IPS-18c (cell line): Measurements from ENCODE around the gene CCN5.

ENCODE experiments used
- H3K4me3 ChIP-seq: 2 replicates; pipeline ENCODE4 v1.7.0; 2013; ENCODE audit warnings: low read depth, mild to moderate bottlenecking, low read length, moderate library complexity; ENCODE audit not compliant: insufficient read depth
- H3K9me3 ChIP-seq: one replicate; pipeline ENCODE4 v1.6.1; 2013; ENCODE audit warnings: mild to moderate bottlenecking, low read length, moderate library complexity; ENCODE audit not compliant: control insufficient read depth, insufficient read depth

The CCN5 gene

DNA sequence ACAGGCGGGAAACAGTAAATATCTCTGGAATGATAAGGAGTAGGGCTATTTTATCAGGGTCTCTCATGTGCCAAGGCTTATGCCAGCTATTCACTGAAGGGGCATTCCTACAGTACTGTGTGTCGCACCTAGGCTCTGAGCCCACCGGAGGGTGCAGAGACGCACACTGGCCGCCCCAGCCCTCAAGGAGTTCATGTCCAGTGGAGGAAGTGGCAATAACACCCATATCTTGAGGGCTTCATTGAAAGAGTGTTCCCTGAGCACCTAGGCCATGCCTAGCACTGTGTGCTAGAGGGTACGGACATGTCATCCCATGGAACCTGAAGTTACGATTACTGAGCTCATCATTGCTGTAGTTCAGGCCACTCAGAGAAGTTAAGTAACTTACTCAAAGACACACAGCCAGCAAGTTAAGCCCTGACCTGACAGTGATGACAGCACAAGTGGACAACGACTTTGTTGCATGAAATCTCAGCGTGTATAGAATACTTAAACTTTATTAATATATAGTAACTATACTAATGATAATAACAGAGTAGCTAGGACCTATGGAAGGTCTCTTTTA, 8.7 kb downstream of the CCN5 start:
- Histone ChIP-seq H3K9me3 (no peaks in the 10 kb centered on the region), H3K4me3 (no peak overlapping the region)

DNA sequence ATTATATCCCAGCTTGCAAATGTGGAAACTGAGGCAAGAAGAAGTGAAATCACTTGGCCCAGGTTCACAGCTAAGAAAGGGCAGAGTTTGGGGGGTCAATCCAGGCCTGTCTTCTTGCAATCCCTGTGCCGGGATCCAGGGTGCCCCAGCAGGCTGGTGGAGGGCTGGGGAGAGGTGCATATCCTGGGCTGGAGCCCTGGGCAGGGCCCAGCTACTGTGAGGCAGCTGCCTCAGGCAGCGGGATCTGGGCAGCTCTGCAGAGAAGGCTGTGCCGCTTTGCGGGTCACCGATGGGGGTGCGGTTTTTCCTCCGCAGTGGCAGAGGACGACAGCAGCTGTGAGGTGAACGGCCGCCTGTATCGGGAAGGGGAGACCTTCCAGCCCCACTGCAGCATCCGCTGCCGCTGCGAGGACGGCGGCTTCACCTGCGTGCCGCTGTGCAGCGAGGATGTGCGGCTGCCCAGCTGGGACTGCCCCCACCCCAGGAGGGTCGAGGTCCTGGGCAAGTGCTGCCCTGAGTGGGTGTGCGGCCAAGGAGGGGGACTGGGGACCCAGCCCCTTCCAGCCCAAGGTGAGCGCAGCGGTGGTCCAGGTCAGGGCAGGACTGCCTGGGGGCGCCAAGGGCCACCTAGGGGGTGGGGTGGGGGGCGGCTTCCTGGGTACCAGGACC, 9.4 kb downstream of the CCN5 start:
- Histone ChIP-seq H3K4me3 (no peak overlapping the region), H3K9me3 (no peaks in the 10 kb centered on the region)

DNA sequence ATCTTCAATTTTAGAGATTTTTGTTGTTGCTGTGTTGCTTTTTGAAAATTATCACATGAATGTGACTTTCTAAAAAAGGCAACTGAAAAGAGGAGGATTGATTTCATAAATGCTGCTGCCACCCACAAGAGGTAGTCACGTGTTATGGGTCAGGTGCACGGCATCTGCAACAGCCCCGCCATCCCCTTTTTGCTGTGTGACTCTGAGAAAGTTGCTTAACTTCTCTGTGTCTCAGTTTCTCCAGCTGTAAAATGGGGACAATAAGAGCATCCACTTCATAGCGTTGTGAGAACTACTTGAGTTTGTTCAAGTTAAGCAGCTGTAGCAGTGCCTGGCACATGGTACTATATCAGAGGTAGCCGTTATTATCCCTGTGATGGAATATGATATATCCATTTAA, 10.7 kb downstream of the CCN5 start:
- H3K9me3 ChIP-seq, result no peaks in the 10 kb centered on the region
- H3K4me3 ChIP-seq, result no peak overlapping the region

DNA sequence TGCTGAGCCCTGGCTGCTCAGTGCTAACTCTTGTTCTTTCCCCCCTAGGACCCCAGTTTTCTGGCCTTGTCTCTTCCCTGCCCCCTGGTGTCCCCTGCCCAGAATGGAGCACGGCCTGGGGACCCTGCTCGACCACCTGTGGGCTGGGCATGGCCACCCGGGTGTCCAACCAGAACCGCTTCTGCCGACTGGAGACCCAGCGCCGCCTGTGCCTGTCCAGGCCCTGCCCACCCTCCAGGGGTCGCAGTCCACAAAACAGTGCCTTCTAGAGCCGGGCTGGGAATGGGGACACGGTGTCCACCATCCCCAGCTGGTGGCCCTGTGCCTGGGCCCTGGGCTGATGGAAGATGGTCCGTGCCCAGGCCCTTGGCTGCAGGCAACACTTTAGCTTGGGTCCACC, 11.9 kb downstream of the CCN5 start:
- no peaks in the 10 kb centered on the region for H3K9me3 ChIP-seq
- no peak overlapping the region for H3K4me3 ChIP-seq

DNA sequence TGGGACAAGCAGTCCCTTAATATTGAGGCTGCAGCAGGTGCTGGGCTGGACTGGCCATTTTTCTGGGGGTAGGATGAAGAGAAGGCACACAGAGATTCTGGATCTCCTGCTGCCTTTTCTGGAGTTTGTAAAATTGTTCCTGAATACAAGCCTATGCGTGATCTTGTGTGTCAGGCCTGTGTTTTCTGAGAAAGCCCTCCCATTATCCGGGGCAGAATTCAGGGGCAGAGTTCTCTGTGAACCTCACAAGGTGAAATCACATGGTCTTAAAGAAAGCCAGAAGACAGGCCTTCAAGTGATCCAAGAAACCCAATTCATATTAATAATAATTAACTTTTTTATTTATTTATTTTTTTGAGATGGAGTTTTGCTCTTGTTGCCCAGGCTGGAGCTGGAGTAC, 12.5 kb downstream of the CCN5 start:
- no peak overlapping the region for H3K4me3 ChIP-seq

DNA sequence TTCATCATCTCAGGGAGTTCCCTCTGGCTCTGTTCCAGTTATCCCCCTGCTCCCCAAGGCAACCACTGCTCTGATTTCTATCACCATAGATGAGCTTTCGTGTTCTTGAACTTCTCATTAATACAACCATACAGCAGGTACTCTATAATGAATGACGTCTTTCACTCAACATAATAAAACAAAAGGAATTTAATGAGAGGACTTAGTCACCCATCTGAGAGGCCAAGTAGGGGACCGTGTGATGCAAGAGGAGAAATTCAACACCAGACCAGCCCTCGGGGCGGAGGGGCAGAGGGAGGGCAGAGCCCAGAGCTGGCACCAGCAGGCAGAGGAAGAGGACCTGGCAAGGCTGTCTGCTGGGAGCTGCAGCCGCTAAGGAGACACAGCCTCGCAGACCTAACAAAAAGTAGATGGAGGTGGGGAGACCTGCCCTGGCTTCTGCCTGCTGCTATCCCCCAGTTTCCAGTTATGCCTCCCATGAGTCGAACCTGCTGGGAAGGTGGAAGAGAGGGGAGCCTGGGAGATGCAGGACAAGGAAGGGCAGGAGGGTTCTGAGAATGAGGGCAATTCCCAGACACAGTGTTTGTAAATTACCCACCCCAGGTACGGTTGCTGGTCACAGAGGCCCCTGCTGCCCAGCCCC, 13.8 kb downstream of the CCN5 start:
- H3K9me3 ChIP-seq, result no peaks in the 10 kb centered on the region
- H3K4me3 ChIP-seq, result no peak overlapping the region

More for the DNA sequence above, 12.5 kb downstream of the CCN5 start:
- no peaks in the 10 kb centered on the region for H3K9me3 ChIP-seq

DNA sequence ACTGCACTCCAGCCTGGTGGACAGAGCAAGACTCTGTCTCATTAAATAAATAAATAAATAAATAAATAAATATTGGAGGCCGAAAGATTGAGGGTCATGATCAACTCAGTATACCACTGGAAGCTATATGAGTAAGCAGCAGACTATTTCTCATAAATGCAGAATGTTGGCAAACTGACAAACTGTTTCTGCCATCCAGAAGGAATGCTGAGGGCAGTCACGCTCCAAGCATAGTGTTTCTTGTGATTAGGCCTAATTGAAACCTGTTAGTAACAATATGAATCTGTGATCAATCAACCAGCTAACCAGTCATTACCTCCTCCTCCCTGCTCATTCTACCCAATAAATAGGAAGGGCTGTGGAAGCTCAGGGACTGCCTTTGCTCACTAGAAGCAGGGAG, 15.3 kb downstream of the CCN5 start:
- H3K4me3 ChIP-seq, result no peak overlapping the region
- H3K9me3 ChIP-seq, result no peaks in the 10 kb centered on the region

DNA sequence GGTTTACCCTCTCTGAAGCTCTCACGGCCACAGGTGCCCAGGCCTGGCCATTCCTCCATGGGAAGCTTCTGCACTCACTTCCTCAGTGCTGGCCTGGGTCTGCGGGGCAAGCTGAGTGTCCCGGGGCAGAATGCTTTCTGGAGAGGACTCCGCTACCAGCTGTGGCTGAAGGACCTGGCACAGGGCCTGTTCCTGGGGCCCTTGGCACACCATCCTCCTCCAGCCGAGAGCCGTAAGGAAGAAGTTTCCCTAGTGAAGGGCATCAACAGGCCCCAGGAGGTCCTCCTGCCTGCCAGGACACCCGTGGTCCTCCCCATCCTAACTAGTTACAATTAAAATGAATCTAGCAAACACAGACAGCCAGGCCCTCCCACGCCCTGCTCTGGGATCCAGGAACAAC, 16.5 kb downstream of the CCN5 start:
- Histone ChIP-seq H3K4me3 (no peak overlapping the region), H3K9me3 (no peaks in the 10 kb centered on the region)

DNA sequence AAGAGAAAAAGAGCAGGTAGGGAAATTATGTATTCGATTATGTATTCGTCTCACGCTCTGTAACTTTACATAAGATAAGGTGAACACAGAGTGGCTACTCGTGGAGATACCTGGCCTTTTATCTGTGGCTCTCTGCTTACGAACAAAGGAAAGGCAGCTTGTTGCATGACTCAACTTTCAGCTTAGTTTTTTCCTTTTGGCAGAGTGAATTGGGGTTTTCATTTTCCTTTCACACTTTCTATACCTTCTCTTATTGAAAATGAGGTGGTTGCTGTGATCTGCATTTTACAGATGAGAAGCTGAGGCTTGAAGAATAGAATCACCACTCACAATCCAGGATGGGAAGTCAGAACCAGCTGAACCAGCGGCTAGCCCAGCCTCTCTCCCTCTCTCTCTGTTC, 17.2 kb downstream of the CCN5 start:
- Histone ChIP-seq H3K4me3 (no peak overlapping the region), H3K9me3 (peaks cover 2% of the 10 kb centered on the region)

DNA sequence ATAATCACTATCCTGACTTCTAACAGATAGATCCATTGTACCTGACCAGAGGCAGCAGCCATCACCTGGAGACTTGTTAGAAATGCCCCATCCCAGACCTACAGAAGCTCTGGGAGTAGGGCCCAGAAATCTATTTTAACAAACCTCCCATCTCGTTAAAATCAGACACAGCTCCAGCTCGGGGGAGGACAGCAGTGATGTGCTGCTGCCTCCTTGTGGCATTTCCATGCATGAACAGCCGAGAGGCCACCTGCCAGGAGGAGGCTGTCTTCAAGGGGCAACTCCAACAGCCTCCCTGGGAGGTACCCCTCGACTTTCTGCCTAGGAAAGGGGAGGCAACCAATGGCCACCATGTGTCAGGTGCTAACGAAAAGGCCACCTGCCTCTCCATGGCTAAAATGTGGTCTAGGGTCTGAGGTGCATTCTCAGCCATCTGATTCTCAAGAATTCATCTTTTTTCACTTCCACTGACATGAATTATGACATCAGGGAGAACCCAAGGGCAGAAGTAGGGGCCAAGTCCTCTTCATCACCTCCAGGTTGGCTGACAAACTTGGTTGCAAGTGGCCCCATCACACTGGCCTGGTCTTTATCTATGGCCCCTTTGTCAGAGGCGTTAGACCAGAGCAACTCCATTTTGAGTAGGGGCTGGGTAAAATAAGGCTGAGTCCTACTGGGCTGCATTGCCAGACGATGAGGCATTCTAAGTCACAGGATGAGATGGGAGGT, 18.3 kb downstream of the CCN5 start:
- no peak overlapping the region for H3K4me3 ChIP-seq
- peaks cover 2% of the 10 kb centered on the region for H3K9me3 ChIP-seq

DNA sequence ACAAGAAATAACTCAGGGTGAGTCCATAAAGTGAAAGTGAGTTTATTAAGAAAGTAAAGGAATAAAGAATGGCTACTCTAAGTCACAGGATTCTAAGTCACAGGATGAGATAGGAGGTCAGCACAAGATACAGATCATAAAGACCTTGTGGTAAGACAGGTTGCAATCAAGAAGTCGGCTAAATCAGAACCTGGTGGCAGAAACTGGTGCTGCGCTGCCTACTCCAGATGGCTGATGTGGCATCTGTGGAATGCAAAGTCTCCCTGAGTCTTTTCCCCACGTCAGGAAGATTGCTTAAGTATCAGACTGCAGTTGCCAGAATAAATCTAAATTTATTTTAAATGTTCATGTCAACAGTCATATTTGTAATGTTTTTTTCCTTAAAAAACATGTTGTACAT, 19.8 kb downstream of the CCN5 start:
- Histone ChIP-seq H3K4me3 (no peak overlapping the region), H3K9me3 (peaks cover 2% of the 10 kb centered on the region)

DNA sequence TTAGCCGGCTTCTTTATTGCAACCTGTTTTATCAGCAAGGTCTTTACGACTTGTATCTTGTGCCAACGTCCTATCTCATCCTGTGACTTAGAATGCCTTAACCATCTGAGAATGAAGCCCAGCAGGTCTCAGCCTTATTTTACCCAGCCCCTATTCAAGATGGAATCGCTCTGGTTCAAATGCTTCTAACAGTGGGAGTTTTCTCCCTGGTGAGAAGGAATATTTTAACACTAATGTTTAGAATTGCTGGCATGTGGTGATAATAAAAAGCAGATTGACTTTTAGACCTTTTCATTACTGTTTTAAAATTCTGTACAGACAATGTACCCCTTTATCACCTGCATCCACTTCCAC, 20.6 kb downstream of the CCN5 start:
- H3K9me3 ChIP-seq, result peaks cover 2% of the 10 kb centered on the region
- H3K4me3 ChIP-seq, result no peak overlapping the region

DNA sequence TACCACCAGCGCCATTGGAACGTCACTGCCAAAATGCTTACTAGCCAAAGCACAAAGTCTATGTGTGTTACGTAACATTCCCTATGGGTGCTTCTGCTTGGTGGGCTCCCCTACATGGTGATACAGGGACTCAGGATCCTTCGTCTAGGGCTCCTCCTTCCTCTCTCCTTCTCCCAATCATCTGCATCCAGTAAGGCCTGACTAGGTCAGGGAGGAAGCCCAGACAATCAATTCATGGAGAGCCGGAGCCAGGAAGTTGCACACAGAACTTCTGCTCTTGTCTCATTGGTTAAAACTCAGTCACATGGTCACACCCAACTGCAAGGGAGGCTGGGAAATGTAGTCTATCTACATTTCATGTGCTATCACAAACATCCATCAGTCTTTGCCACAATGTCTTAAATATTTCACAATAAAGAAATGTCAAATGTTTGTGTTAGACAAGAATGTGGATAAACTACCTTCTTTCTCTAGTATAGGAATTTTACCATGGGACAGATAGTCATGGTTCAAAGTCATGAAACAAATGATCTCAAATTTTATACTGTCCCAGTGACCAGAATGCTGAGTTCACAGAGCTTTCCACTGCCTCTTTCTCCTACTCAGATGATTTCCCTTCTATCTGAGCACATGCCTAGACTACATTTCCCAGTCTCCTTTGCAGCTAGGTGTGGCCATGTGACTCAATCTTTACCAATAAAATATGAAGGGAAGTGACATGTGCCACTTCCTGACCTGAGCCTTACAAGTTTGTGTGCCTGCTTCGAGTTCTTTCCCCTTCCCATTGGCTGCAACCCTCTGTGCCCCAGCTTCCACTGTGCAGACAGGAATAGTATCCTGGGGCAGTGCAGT, 21.2 kb downstream of the CCN5 start:
- Histone ChIP-seq H3K9me3 (peaks cover 2% of the 10 kb centered on the region), H3K4me3 (no peak overlapping the region)

DNA sequence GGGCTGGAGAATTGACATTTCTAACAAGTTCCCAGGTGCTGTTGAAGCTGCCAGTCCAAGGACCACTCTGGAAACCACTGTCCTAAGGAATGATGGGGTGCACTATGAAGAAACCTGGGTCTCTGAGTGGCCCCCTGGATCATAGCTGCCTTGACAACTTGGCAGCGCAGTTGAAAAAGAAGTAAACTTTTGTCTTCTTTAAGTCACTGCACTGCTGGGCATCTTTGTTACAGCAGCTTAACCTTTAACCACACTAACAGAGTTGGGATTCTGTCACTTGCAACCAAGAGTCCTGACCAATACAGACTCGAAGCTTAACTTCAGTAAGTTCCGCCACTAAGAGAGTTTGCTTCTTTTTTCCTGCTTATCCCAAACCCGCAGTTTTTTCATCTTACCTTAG, 21.9 kb downstream of the CCN5 start:
- H3K9me3 ChIP-seq, result peaks cover 2% of the 10 kb centered on the region
- H3K4me3 ChIP-seq, result no peak overlapping the region

DNA sequence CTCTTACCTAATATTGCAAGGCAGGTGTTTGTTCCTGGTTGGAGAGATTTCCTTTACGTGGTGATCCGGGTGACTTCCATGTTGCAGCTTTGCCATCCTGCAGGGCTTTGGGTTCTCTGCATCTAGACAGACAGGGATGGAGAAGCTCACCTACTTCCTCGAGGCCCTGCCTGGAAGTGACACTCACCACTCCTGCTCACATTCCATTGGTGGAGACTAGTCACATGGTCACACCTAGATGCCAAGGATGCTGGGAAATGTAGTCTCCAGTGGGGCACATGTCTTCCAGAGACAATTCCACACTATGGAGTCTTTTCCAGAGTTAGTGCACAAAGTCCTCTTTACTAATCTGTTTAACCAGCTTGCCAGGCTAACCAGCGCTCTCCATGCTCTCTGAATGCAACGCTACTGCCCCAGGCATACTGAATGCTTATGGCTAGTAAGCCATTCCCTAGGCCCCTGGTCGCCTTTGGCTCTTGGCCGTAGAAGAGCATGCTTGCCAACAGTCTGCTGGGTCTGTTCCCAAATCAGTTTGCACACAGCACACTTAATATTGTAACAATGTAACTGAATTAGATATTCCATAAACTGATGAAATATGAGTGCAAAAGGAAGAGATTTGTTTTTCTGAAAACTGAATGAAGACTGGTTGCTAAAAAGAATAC, 23.8 kb downstream of the CCN5 start:
- H3K4me3 ChIP-seq, result no peak overlapping the region
- H3K9me3 ChIP-seq, result peaks cover 2% of the 10 kb centered on the region

DNA sequence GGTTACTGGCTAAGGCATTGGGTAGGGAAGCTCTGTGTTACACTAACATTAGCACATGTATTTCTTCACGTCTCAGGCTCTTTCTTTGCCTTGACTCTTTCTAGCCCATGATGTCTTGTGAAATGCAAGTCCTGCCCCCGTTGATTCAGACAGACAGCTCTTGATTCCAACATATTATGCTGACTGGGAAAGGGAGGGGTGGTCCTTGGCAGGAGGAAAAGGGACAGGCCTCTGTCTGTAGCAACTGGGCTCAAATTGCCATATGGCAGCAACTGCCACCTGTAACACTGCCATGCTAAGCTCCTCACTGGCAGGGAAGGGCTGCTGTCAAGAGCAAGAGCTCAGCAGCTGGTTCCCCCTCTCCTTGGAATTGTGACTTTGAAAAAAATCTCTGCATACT, 24.8 kb downstream of the CCN5 start:
- H3K9me3 ChIP-seq, result peaks cover 5% of the 10 kb centered on the region

More for the DNA sequence above, 24.8 kb downstream of the CCN5 start:
- H3K4me3 ChIP-seq, result no peak overlapping the region
